CD4-positive, alpha-beta T cell treated with Interferon alpha-2 for 1 hour (primary cell): ENCODE data around the gene RNPEP.
"Not testable (repeated sequence)": the region's sequence is repeated elsewhere in the genome, so short reads cannot be mapped to it uniquely, and the experiment has no call there.

Experiments used
- DNase-seq, 2 donors: peaks; one replicate each; pipeline ENCODE4 v3.0.0-alpha.2; 2020 to 2022

RNPEP gene

GRCh38 chr1:202038688-202039346 lies 56.4 kb downstream of the RNPEP start:
- no peak for DNase-seq

GRCh38 chr1:202045705-202046104 lies 63.3 kb downstream of the RNPEP start:
- no peak for DNase-seq

- DNase-seq, result no peak
These were observed 63.8 kb downstream of the RNPEP start for GRCh38 chr1:202046227-202046626.

GRCh38 chr1:202046748-202047708 lies 64.6 kb downstream of the RNPEP start:
- no peak for DNase-seq

- no peak for DNase-seq
These were observed 65.5 kb downstream of the RNPEP start for GRCh38 chr1:202047977-202048376.

- no peak for DNase-seq
These were observed 66.7 kb downstream of the RNPEP start for GRCh38 chr1:202049129-202049528.

- no peak for DNase-seq
These were observed 71.6 kb downstream of the RNPEP start for GRCh38 chr1:202054094-202054493.

GRCh38 chr1:202054673-202055072 lies 72.2 kb downstream of the RNPEP start:
- DNase-seq, result not testable (repeated sequence)
